ENCODE results near the gene ME3. TPM values are rescaled to one million over a fixed set of nuclear protein-coding genes. Genes with fewer than 3 reads are reported as not detected.

Gene ME3
- total RNA-seq, 2 experiments from 2014 or later, result not detected

DNA sequence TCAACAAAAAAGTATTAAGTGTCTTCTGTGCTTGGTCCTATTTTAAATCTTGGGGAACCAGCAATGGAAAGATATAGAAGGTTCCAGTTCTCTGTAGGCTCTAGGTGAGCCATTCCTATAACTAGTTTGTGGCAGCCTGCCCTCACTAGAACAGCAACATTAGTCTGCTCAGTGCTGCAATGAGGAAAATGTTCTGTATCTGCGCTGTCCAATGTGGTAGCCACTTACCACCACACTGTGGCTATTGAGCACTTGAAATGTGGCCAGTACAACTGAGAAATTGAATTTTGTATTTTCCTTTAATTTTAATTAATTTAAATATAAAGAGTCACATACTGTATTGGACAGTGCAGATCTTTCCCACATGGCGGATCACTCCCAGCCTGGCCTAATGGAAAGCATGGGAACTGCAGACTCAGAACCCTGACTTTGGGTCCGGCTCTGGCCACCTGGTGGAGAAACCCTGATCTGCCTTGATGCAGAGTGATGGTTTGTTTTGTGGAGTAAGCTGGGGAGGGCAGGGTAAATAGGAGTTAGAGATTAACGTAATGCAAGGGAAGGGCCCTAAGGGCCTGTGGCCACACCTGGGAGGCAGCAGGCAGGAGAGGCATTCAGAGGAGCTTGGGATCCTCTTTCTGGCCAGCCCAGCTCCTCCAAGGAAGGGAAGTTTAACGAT lies 101.0 kb downstream of the ME3 start:
- CTCF ChIA-PET (ENCODE audit: unreplicated experiment), result no interaction called here

DNA sequence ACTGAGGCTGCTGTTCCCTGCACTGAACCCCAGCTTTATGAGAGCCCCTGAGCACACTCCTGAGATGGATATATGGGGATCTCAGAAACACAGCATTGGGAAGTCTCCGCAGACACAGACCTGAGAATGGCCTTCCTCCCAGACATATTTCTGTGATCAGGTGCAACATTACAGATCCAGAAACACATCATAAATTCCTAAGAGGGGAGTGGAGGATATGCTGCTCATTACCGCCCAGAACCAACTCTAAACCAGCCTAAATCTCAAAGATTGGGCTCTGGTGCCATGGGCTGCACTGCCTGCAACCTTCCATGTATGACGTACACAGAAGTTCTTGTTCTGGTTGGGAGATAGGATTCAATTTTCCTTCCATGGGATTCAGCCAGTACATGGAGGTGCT lies 102.0 kb downstream of the ME3 start:
- no peak overlapping the region for H3K27ac ChIP-seq (ENCODE audit: low read depth, low read length, poor library complexity, severe bottlenecking)
- intact Hi-C loops (cut with micrococcal nuclease; ENCODE audit: unreplicated experiment), result no loop called here
- ChIA-PET CTCF (ENCODE audit: unreplicated experiment) (no interaction called here), POLR2A (no interaction called here)
- H3K4me3 ChIP-seq (ENCODE audit: low read depth, low read length, poor library complexity, severe bottlenecking), result no peak overlapping the region
- no peak overlapping the region for H2AFZ ChIP-seq (ENCODE audit: low read length)
- no TSS peak for BruUV-seq (replicated peaks)
- DNase-seq (ENCODE audit: low spot score), result no peak
- no peaks in the 10 kb centered on the region for H4K20me1 ChIP-seq (ENCODE audit: insufficient read depth, low read length)
- no peak overlapping the region for H3K4me2 ChIP-seq (ENCODE audit: low read length)
- no peaks in the 10 kb centered on the region for H3K79me2 ChIP-seq (ENCODE audit: insufficient read depth, low read depth, low read length)
- no peaks in the 10 kb centered on the region for H3K36me3 ChIP-seq (ENCODE audit: insufficient read depth, low read length)
- H3K4me1 ChIP-seq (ENCODE audit: insufficient read depth, low read length, poor library complexity, severe bottlenecking), result no peaks in the 10 kb centered on the region
- TF ChIP-seq, protein P1, sequence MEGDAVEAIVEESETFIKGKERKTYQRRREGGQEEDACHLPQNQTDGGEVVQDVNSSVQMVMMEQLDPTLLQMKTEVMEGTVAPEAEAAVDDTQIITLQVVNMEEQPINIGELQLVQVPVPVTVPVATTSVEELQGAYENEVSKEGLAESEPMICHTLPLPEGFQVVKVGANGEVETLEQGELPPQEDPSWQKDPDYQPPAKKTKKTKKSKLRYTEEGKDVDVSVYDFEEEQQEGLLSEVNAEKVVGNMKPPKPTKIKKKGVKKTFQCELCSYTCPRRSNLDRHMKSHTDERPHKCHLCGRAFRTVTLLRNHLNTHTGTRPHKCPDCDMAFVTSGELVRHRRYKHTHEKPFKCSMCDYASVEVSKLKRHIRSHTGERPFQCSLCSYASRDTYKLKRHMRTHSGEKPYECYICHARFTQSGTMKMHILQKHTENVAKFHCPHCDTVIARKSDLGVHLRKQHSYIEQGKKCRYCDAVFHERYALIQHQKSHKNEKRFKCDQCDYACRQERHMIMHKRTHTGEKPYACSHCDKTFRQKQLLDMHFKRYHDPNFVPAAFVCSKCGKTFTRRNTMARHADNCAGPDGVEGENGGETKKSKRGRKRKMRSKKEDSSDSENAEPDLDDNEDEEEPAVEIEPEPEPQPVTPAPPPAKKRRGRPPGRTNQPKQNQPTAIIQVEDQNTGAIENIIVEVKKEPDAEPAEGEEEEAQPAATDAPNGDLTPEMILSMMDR (conservative IDR thresholded peaks at IDR 0.05; ENCODE audit: low read length), result no peak
- TF ChIP-seq EZH2phosphoT487 (IDR thresholded peaks at IDR 0.05; ENCODE audit: borderline replicate concordance, low read depth, low read length), result no peak
- no peaks in the 10 kb centered on the region for H3K9me2 ChIP-seq (ENCODE audit: insufficient read depth, low read length)
- H3K9me3 ChIP-seq (ENCODE audit: low read length), result no peaks in the 10 kb centered on the region

More for the DNA sequence above, 101.0 kb downstream of the ME3 start:
- no peak overlapping the region for H2AFZ ChIP-seq (ENCODE audit: low read length)
- H3K4me1 ChIP-seq (ENCODE audit: insufficient read depth, low read length, poor library complexity, severe bottlenecking), result no peaks in the 10 kb centered on the region
- H3K9me3 ChIP-seq (ENCODE audit: low read length), result no peaks in the 10 kb centered on the region
- no peaks in the 10 kb centered on the region for H4K20me1 ChIP-seq (ENCODE audit: insufficient read depth, low read length)
- no peak overlapping the region for H3K4me2 ChIP-seq (ENCODE audit: low read length)
- no peak overlapping the region for H3K27ac ChIP-seq (ENCODE audit: low read depth, low read length, poor library complexity, severe bottlenecking)
- TF ChIP-seq EZH2phosphoT487 (IDR thresholded peaks at IDR 0.05; ENCODE audit: borderline replicate concordance, low read depth, low read length), result no peak
- TF ChIP-seq, protein P1 (conservative IDR thresholded peaks at IDR 0.05; ENCODE audit: low read length), result peak; percentile 42
- no TSS peak for BruUV-seq (replicated peaks)
- H3K36me3 ChIP-seq (ENCODE audit: insufficient read depth, low read length), result no peaks in the 10 kb centered on the region
- no peak overlapping the region for H3K4me3 ChIP-seq (ENCODE audit: low read depth, low read length, poor library complexity, severe bottlenecking)
- H3K79me2 ChIP-seq (ENCODE audit: insufficient read depth, low read depth, low read length), result no peaks in the 10 kb centered on the region
- no peaks in the 10 kb centered on the region for H3K9me2 ChIP-seq (ENCODE audit: insufficient read depth, low read length)
- intact Hi-C loops (cut with micrococcal nuclease; ENCODE audit: unreplicated experiment), result no loop called here
- no peak for DNase-seq (ENCODE audit: low spot score)
- POLR2A ChIA-PET, result no interaction called here

DNA sequence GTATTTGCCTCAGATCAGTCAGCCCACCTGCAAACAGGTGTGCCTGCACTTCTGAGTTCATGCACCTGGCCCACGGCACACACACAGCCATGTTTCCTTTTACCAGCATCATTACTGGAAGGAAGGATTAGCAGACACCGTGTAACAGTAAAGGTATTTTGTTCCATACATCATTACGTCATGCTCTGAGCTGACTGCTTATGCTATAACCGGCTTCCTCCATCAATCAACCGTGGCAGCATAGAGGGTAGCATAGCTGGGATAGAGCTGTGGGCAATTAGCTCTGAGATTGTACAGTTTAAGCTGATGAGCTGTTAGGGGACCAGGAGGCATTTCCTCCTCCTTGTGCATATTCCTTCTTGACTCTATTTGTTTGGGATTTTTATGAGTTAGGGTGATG lies 102.4 kb downstream of the ME3 start:
- ChIA-PET POLR2A (no interaction called here), CTCF (ENCODE audit: unreplicated experiment) (no interaction called here)
- DNase-seq (ENCODE audit: low spot score), result no peak
- H3K36me3 ChIP-seq (ENCODE audit: insufficient read depth, low read length), result no peaks in the 10 kb centered on the region
- BruUV-seq (replicated peaks), result no TSS peak
- no peak overlapping the region for H3K4me3 ChIP-seq (ENCODE audit: low read depth, low read length, poor library complexity, severe bottlenecking)
- intact Hi-C loops (cut with micrococcal nuclease; ENCODE audit: unreplicated experiment), result no loop called here
- H3K9me3 ChIP-seq (ENCODE audit: low read length), result no peaks in the 10 kb centered on the region
- TF ChIP-seq, protein P1 (conservative IDR thresholded peaks at IDR 0.05; ENCODE audit: low read length), result no peak
- TF ChIP-seq EZH2phosphoT487 (IDR thresholded peaks at IDR 0.05; ENCODE audit: borderline replicate concordance, low read depth, low read length), result no peak
- no peak overlapping the region for H3K27ac ChIP-seq (ENCODE audit: low read depth, low read length, poor library complexity, severe bottlenecking)
- H3K4me2 ChIP-seq (ENCODE audit: low read length), result no peak overlapping the region
- no peaks in the 10 kb centered on the region for H3K9me2 ChIP-seq (ENCODE audit: insufficient read depth, low read length)
- H3K79me2 ChIP-seq (ENCODE audit: insufficient read depth, low read depth, low read length), result no peaks in the 10 kb centered on the region
- H4K20me1 ChIP-seq (ENCODE audit: insufficient read depth, low read length), result no peaks in the 10 kb centered on the region
- H2AFZ ChIP-seq (ENCODE audit: low read length), result no peak overlapping the region
- H3K4me1 ChIP-seq (ENCODE audit: insufficient read depth, low read length, poor library complexity, severe bottlenecking), result no peaks in the 10 kb centered on the region
